GM12892 (cell line): ENCODE measurements around the gene CCDC188.

ENCODE experiments used
- POLR2A ChIP-seq: IDR thresholded peaks from 2 replicates; pipeline ENCODE4 v1.6.1; 2011; ENCODE audit warnings: low read depth, low read length, control low read depth
- POLR2AphosphoS5 ChIP-seq: IDR thresholded peaks from 2 replicates; pipeline ENCODE4 v1.6.1; 2011; ENCODE audit warnings: low read depth, low read length, control low read depth

DNA sequence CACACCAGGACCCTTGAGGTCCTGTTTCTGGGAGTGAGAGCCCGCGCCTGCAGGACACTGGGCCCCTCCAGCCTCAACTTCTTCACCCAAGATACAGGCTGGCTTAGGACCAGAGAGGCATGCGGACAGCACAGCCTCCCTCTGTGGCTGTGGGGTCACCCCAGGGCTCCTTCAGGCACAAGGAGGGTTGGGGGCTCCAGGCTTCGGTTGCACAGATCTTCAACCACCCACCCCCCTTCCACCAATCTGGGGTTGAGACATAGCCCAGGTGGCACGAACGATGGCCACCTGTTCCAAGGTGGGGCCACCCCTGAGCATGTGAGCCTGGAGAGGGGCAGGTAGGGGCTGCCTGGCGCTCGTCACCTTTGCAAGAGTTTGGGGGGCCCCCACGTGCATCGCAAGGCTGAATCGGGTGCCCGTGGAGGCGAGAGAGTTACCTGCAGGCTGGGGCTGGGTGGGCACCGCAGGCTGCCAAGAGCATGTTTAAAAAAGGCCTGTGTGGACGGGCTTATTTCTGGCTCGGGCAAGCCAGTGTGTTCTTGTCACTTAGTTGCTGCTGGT lies 18.1 kb downstream of the CCDC188 start:
- TF ChIP-seq POLR2AphosphoS5 (no peak), POLR2A (no peak)
